SU-DHL-6 (cell line): ENCODE results near the gene GNPTG.
A peak's percentile ranks its signal among the peaks of the same experiment; 100 is the strongest.

Experiments
- CTCF ChIP-seq: fragments of 200-600 bp; sonication (generic); IDR thresholded peaks from one replicate; pipeline ENCODE4 v1.5.1; 2017; ENCODE audit warnings: antibody characterized with exemption, mild to moderate bottlenecking, low read length, moderate library complexity; ENCODE audit not compliant: insufficient read depth, poor library complexity, severe bottlenecking
- EZH2phosphoT487 ChIP-seq: fragments of 200-600 bp; sonication (generic), shearing (Covaris generic); conservative IDR thresholded peaks from 2 replicates; pipeline ENCODE4 v1.6.1; 2018; ENCODE audit warnings: mild to moderate bottlenecking, antibody characterized with exemption, low read length, moderate library complexity, mixed read lengths

- TF ChIP-seq CTCF (peak; percentile 27), EZH2phosphoT487 (no peak)
Observed at GRCh38 chr16:1338119-1338730, 13.5 kb upstream of the GNPTG start.
